Measurements from ENCODE around the gene MECR.
"Not testable (repeated sequence)": the region's sequence is repeated elsewhere in the genome, so short reads cannot be mapped to it uniquely, and the experiment has no call there.

MECR gene

DNA sequence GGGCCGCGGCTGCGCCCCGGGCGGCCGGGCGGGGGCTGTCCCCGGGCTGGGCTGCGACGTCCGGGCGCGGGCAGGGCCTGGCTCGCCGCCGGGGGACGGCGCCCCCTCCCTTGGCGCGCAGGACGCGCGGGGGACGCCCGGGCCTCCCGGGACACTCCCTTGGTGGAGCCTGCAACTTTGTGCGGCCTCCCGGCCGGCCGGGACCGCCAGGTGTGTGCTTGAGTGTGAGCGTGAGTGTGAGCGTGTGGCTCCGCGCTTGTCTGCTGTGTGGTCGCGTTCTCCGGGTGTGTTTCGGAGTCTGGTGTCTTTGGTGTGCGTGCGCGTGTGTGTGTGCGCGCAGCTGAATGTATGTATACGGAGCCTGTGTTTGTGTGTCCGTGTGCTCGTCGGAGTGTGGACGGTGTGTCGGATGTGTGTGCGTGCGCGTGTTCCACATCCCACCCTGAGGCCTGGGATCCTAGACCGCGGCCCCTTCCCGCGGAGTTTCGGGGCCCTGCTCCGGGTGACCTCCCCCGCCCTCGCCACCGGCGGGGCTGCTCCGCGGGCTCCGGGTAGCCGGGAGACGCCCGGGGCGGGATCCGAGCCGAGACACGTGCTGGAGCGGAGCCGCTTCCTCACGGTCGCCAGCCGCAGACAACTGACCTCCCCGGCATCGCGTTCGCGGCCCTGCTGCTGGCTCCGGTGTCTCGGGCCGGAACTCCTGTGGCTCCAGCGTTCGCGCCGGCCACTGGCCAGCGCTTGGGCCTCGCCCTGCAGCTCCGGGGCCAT, 7.3 kb upstream of the MECR start:
- ATAC-seq (ENCODE audit: low read depth): peak; percentile 13
- H3K4me1 ChIP-seq (ENCODE audit: insufficient read depth, poor library complexity, severe bottlenecking): peaks cover 15% of the 10 kb centered on the region
- peak overlapping the region; percentile 87 for H3K4me3 ChIP-seq (ENCODE audit: severe bottlenecking)
- DNase-seq (ENCODE audit: low spot score): no peak
- H3K27me3 ChIP-seq (ENCODE audit: insufficient read depth, poor library complexity, severe bottlenecking): no peaks in the 10 kb centered on the region
- H3K9me3 ChIP-seq (ENCODE audit: severe bottlenecking): no peaks in the 10 kb centered on the region
- H3K36me3 ChIP-seq (ENCODE audit: low read depth): no peaks in the 10 kb centered on the region
- H3K27ac ChIP-seq (ENCODE audit: poor library complexity, severe bottlenecking): peak overlapping the region; percentile 76
- TF ChIP-seq, protein P1, sequence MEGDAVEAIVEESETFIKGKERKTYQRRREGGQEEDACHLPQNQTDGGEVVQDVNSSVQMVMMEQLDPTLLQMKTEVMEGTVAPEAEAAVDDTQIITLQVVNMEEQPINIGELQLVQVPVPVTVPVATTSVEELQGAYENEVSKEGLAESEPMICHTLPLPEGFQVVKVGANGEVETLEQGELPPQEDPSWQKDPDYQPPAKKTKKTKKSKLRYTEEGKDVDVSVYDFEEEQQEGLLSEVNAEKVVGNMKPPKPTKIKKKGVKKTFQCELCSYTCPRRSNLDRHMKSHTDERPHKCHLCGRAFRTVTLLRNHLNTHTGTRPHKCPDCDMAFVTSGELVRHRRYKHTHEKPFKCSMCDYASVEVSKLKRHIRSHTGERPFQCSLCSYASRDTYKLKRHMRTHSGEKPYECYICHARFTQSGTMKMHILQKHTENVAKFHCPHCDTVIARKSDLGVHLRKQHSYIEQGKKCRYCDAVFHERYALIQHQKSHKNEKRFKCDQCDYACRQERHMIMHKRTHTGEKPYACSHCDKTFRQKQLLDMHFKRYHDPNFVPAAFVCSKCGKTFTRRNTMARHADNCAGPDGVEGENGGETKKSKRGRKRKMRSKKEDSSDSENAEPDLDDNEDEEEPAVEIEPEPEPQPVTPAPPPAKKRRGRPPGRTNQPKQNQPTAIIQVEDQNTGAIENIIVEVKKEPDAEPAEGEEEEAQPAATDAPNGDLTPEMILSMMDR (IDR thresholded peaks at IDR 0.05; ENCODE audit: poor library complexity, severe bottlenecking): no peak

DNA sequence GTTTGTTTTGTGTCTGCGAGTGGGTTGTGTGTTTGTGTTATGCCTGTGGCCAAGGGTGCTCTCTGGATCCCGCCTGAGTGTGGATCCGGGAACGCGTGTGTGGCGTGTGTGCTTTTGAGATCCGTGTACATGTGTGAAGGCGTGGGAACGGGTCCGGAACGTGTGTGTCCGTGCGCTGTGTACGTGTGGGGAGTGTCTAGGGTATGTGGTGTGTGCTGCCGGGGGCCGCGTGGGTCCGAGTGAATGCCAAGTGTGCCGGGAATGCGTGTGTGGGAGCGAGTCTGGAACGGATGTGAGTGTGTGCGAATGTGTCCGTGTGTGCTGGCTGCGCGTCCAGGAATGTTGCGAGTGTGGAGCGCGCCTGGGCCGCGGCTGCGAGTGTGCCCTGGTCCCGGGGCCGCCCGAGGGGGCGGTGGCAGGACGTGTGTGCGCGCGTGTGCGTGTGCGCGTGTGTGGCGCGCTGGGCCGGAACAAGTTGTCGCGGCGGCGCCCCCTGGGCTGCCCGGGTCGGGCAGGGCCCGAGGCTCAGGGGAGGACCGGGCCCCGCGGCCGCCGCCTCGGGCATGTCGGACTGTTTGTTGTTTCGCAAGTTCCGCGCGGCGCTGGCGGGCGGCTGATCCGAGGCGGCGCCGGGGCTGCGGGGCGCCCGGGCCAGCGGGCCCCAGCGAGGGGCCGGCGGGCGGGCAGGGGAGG, 6.5 kb upstream of the MECR start:
- no peaks in the 10 kb centered on the region for H3K36me3 ChIP-seq (ENCODE audit: low read depth)
- peak overlapping the region; percentile 76 for H3K27ac ChIP-seq (ENCODE audit: poor library complexity, severe bottlenecking)
- ATAC-seq (ENCODE audit: low read depth): peak; percentile 22
- H3K27me3 ChIP-seq (ENCODE audit: insufficient read depth, poor library complexity, severe bottlenecking): no peaks in the 10 kb centered on the region
- TF ChIP-seq, protein P1 (IDR thresholded peaks at IDR 0.05; ENCODE audit: poor library complexity, severe bottlenecking): no peak
- no peak for DNase-seq (ENCODE audit: low spot score)
- peaks cover 15% of the 10 kb centered on the region for H3K4me1 ChIP-seq (ENCODE audit: insufficient read depth, poor library complexity, severe bottlenecking)
- peak overlapping the region; percentile 87 for H3K4me3 ChIP-seq (ENCODE audit: severe bottlenecking)
- H3K9me3 ChIP-seq (ENCODE audit: severe bottlenecking): no peaks in the 10 kb centered on the region

DNA sequence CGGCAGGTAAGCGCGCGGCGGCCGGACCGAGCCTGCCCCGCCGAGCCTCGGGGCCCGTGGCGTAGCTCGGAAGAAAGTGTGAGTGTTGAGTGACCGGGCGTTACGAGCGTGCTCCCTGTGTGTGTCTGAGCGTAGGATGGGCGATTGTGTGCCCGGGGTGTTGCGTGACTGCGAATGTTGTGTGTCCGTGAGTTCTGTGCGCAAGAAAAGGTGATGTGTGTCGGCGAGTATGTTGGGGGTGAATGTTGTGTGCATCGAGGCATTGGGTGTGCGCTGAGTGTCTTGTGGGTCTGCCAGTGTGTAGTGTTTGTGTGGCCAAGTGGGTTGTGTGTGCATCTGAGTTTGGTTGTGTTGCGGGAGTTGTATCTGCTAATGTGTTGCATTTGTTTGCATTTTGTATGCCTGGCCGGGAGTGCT, 6.0 kb upstream of the MECR start:
- Histone ChIP-seq H3K4me1 (ENCODE audit: insufficient read depth, poor library complexity, severe bottlenecking) (peaks cover 15% of the 10 kb centered on the region), H3K27ac (ENCODE audit: poor library complexity, severe bottlenecking) (peak overlapping the region; percentile 76)

DNA sequence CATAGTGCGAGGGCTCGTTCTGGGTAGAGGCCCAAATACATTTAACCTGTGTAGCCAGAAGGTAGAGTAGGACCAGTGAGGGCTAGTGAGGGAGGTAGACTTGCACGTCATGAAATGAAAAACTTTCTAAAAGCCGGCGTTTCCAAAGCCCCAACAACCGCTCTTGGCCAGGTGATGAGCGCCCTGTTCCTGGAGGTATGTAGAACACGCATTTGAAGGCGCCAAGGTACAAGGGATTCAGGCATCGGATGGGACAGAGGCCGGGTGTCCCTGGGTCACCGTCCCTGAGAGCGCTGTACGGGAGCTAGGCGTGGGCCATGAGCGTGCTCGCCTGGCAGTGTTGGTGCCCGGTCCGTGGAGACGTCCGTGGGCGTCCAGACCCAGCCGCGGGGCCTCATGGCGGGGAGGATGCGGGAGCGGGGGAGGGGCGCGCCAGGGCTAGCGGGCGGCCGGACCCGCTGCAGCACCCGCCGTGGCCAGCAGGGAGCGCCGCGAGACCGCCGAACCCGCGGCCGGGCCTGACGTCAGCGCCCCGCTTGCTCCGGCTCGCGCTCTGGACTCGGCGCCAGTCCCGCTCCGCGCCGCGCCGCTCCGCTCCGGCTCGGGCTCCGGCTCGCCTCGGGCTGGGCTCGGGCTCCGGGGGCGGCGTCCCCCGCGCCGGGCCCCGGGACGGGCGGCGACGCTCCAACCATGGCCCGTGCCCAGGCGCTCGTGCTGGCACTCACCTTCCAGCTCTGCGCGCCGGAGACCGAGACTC, 5.4 kb upstream of the MECR start, which contains the start of gene PTPRU:
TSS of gene PTPRU (plus strand) at position 568 of the 757 bp plus-strand sequence. CDS start at position 691, 123 bp downstream.
- TF ChIP-seq, protein P1 (IDR thresholded peaks at IDR 0.05; ENCODE audit: poor library complexity, severe bottlenecking): peak; percentile 89
- Histone ChIP-seq H3K4me1 (ENCODE audit: insufficient read depth, poor library complexity, severe bottlenecking) (peaks cover 15% of the 10 kb centered on the region), H3K27ac (ENCODE audit: poor library complexity, severe bottlenecking) (peak within 1 kb of the TSS; percentile 76), H3K4me3 (ENCODE audit: severe bottlenecking) (peak within 1 kb of the TSS; percentile 87), H3K27me3 (ENCODE audit: insufficient read depth, poor library complexity, severe bottlenecking) (no peaks in the 10 kb centered on the region), H3K9me3 (ENCODE audit: severe bottlenecking) (no peaks in the 10 kb centered on the region), H3K36me3 (ENCODE audit: low read depth) (no peaks in the 10 kb centered on the region)
- peak; percentile 55 for ATAC-seq (ENCODE audit: low read depth)
- DNase-seq (ENCODE audit: low spot score): no peak

More for the DNA sequence above, 6.0 kb upstream of the MECR start:
- Histone ChIP-seq H3K36me3 (ENCODE audit: low read depth) (no peaks in the 10 kb centered on the region), H3K27me3 (ENCODE audit: insufficient read depth, poor library complexity, severe bottlenecking) (no peaks in the 10 kb centered on the region), H3K9me3 (ENCODE audit: severe bottlenecking) (no peaks in the 10 kb centered on the region), H3K4me3 (ENCODE audit: severe bottlenecking) (peak overlapping the region; percentile 87)
- DNase-seq (ENCODE audit: low spot score) (no peak), ATAC-seq (ENCODE audit: low read depth) (no peak; the same call in 2 of the 3 replicates)
- TF ChIP-seq, protein P1 (IDR thresholded peaks at IDR 0.05; ENCODE audit: poor library complexity, severe bottlenecking): no peak

DNA sequence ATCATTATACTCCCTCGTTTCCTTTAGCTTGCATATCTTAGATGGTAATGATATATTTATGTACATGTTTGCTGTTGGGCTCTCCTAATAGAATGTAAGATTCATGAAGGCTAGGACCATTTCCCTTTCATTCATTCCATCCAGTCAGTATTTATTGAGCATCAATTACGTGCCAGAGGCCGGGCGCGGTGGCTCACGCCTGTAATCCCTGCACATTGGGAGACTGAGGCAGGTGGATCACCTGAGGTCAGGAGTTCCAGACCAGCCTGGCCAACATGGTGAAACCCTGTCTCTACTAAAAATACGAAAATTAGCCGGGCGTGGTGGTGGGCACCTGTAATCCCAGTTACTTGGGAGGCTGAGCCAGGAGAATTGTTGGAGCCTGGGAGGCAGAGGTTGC, 4.1 kb upstream of the MECR start:
- H3K4me1 ChIP-seq (ENCODE audit: insufficient read depth, poor library complexity, severe bottlenecking): peaks cover 15% of the 10 kb centered on the region
- H3K4me3 ChIP-seq (ENCODE audit: severe bottlenecking); H3K36me3 ChIP-seq (ENCODE audit: low read depth); DNase-seq (ENCODE audit: low spot score); ATAC-seq (ENCODE audit: low read depth); H3K9me3 ChIP-seq (ENCODE audit: severe bottlenecking); H3K27me3 ChIP-seq (ENCODE audit: insufficient read depth, poor library complexity, severe bottlenecking); H3K27ac ChIP-seq (ENCODE audit: poor library complexity, severe bottlenecking): not testable (repeated sequence)
